Fibroblast of the aortic adventitia (primary cell): ENCODE data around the gene EVPL. TPM values are rescaled to one million over a fixed set of nuclear protein-coding genes. Genes with fewer than 3 reads are reported as not detected.

Source experiments
- DNase-seq: peaks from one replicate; pipeline ENCODE4 v3.0.0-alpha.2; 2010; ENCODE audit warnings: low read depth
- H3K4me3 ChIP-seq: 2 replicates; pipeline ENCODE4 v1.5.1; 2011; ENCODE audit warnings: low read depth, mild to moderate bottlenecking, control low read depth, low read length, moderate library complexity
- total RNA-seq: library from RNA; depleted of rRNA; stranded (reverse); fragments of >200 nt; gene quantifications from 2 replicates; pipeline ENCODE4 v1.2.3, GENCODE V29; 2012; ENCODE audit warnings: low replicate concordance
- TF ChIP-seq, protein P1 (sequence below): IDR thresholded peaks from 2 replicates; pipeline ENCODE4 v1.5.1; 2011; ENCODE audit warnings: mild to moderate bottlenecking, low read length, control low read depth, inconsistent platforms; ENCODE audit not compliant: insufficient read depth

The EVPL gene
- not detected in 2 replicates for total RNA-seq

DNA sequence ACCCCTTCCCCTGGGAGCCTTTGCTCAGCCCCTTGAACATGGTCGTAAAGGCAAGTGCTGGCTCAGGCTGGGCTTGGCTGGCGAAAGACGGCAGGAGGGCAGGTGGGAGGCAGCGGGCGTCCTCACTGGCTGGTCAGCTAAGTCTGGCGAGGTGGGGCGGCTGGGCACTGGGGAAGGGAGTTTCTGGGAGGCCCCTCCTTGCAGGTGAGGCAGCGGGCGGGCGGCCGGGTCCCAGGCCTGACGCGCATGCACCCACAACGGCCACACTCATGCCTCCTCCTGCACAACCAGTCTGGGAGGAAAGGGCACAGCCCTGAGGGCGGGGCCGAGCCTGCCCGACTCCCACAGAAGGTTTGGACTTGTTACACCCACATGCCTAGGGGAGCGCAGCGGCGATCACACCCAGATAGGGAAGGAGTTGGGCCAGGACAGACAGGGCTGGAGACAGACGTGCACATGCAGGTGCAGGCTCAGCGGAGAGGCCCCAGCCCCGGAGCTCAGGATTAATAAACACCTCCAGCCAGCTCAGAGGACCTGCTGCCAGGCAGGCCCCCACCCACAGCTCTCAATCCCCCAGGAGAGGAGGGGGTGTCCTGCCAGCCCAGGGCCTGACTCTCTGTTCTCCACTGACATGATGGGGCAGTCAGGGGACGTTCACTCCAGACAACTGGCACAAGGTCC, at the start of gene EVPL:
Gene EVPL, minus strand, starts transcription at position 148 of the 681 bp plus-strand sequence. Its CDS starts 108 bp downstream, at position 40.
- DNase-seq, result no peak
- H3K4me3 ChIP-seq, result no peak within 1 kb of the TSS
- TF ChIP-seq, protein P1, sequence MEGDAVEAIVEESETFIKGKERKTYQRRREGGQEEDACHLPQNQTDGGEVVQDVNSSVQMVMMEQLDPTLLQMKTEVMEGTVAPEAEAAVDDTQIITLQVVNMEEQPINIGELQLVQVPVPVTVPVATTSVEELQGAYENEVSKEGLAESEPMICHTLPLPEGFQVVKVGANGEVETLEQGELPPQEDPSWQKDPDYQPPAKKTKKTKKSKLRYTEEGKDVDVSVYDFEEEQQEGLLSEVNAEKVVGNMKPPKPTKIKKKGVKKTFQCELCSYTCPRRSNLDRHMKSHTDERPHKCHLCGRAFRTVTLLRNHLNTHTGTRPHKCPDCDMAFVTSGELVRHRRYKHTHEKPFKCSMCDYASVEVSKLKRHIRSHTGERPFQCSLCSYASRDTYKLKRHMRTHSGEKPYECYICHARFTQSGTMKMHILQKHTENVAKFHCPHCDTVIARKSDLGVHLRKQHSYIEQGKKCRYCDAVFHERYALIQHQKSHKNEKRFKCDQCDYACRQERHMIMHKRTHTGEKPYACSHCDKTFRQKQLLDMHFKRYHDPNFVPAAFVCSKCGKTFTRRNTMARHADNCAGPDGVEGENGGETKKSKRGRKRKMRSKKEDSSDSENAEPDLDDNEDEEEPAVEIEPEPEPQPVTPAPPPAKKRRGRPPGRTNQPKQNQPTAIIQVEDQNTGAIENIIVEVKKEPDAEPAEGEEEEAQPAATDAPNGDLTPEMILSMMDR, result no peak

GRCh38 chr17:76076146-76076764, 49.1 kb upstream of the EVPL start:
- TF ChIP-seq, protein P1, result no peak
- H3K4me3 ChIP-seq, result no peak overlapping the region
- DNase-seq, result no peak

GRCh38 chr17:76075364-76076145, 48.4 kb upstream of the EVPL start:
- DNase-seq, result no peak
- TF ChIP-seq, protein P1, result no peak
- no peak overlapping the region for H3K4me3 ChIP-seq

GRCh38 chr17:76074390-76075363, 47.6 kb upstream of the EVPL start, which contains the start of gene GALR2:
Gene GALR2, plus strand, starts transcription at chr17:76074781. Its CDS starts 103 bp downstream, at chr17:76074884.
- DNase-seq, result no peak
- H3K4me3 ChIP-seq, result no peak within 1 kb of the TSS

DNA sequence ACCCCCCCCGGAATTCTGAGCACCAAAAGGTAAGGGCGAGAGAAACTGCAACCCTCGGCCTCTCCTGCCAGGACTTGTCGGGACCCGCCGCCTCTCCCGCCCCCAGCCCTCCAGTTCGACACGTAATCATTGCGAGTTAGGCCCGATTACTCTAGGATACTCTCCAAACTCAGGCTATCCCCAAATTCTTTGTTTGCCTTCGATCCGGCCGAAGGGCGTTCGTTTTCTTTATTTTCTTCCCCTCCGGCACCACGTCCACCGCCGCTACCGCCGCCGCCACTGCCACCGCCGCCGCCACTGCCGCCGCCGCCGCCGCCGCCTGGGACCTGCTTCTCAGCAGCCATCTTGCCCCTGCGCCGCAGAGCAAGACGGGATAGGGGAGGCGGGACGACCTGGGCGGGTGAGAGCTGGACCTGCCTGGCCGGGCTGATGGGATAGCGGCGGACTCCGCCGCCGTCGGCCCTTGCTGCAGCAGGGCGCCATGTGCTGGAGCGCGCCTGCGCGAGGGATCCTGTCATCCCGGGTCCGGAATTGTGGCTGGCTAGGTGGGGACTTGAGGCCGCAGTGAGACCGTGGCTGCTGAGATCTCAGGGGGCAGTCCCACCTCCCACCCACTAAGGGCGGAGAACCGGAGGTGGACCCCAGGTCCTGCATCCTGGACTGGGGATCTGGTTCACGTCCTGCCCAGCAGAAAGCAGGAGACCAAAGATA, 45.2 kb upstream of the EVPL start, which contains the start of gene SRP68:
Gene SRP68, minus strand, starts transcription at position 370 of the 711 bp plus-strand sequence. Its CDS starts 26 bp downstream, at position 344.
- TF ChIP-seq, protein P1, result no peak

More at GRCh38 chr17:76074390-76075363, 47.6 kb upstream of the EVPL start, which contains the start of gene GALR2:
- TF ChIP-seq, protein P1, result no peak

More for the DNA sequence above, 45.2 kb upstream of the EVPL start, which contains the start of gene SRP68:
- H3K4me3 ChIP-seq, result peak within 1 kb of the TSS; percentile 98
- peak; percentile 85 for DNase-seq
